ENCODE measurements around the gene METTL13. TPM values are rescaled to one million over a fixed set of nuclear protein-coding genes. Genes with fewer than 3 reads are reported as not detected.

Gene METTL13
- total and polyA plus RNA-seq, 9 of the 15 experiments (the other 6 are each of a cell fraction or from before 2014, with no cell fraction given), result 18.9 to 78.9 (median 54.9) TPM

GRCh38 chr1:171762143-171762563, 19.3 kb upstream of the METTL13 start (continued):
- no peak for TF ChIP-seq KDM2B (CRISPR knock-in tag; IDR thresholded peaks at IDR 0.05)
- TF ChIP-seq TEAD4 (IDR thresholded peaks at IDR 0.05; ENCODE audit: low read length), result 0 out of 2 replicates have a peak, but pooled peaks have one; percentile 34
- TF ChIP-seq TEAD4 (CRISPR knock-in tag; IDR thresholded peaks at IDR 0.05; ENCODE audit: borderline replicate concordance), result no peak
- TF ChIP-seq, protein P1, sequence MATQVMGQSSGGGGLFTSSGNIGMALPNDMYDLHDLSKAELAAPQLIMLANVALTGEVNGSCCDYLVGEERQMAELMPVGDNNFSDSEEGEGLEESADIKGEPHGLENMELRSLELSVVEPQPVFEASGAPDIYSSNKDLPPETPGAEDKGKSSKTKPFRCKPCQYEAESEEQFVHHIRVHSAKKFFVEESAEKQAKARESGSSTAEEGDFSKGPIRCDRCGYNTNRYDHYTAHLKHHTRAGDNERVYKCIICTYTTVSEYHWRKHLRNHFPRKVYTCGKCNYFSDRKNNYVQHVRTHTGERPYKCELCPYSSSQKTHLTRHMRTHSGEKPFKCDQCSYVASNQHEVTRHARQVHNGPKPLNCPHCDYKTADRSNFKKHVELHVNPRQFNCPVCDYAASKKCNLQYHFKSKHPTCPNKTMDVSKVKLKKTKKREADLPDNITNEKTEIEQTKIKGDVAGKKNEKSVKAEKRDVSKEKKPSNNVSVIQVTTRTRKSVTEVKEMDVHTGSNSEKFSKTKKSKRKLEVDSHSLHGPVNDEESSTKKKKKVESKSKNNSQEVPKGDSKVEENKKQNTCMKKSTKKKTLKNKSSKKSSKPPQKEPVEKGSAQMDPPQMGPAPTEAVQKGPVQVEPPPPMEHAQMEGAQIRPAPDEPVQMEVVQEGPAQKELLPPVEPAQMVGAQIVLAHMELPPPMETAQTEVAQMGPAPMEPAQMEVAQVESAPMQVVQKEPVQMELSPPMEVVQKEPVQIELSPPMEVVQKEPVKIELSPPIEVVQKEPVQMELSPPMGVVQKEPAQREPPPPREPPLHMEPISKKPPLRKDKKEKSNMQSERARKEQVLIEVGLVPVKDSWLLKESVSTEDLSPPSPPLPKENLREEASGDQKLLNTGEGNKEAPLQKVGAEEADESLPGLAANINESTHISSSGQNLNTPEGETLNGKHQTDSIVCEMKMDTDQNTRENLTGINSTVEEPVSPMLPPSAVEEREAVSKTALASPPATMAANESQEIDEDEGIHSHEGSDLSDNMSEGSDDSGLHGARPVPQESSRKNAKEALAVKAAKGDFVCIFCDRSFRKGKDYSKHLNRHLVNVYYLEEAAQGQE (IDR thresholded peaks at IDR 0.05; ENCODE audit: borderline replicate concordance), result no peak
- TF ChIP-seq, protein P1 (CRISPR knock-in tag; IDR thresholded peaks at IDR 0.05; ENCODE audit: low read depth), result no peak
- no peak for TF ChIP-seq TARDBP (IDR thresholded peaks at IDR 0.05)
- TF ChIP-seq CREB5 (CRISPR knock-in tag; IDR thresholded peaks at IDR 0.05), result no peak
- TF ChIP-seq, protein P2, sequence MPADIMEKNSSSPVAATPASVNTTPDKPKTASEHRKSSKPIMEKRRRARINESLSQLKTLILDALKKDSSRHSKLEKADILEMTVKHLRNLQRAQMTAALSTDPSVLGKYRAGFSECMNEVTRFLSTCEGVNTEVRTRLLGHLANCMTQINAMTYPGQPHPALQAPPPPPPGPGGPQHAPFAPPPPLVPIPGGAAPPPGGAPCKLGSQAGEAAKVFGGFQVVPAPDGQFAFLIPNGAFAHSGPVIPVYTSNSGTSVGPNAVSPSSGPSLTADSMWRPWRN (IDR thresholded peaks at IDR 0.05; ENCODE audit: low read depth), result no peak
- TF ChIP-seq ZNF76 (CRISPR knock-in tag; IDR thresholded peaks at IDR 0.05; ENCODE audit: borderline replicate concordance), result no peak
- TF ChIP-seq EP300 (IDR thresholded peaks at IDR 0.05; ENCODE audit: low read length), result peak; percentile 89
- TF ChIP-seq KAT8 (IDR thresholded peaks at IDR 0.05; ENCODE audit: low read depth), result no peak
- 0 out of 2 replicates have a peak, but pooled peaks have one; percentile 54 for TF ChIP-seq LEF1 (IDR thresholded peaks at IDR 0.05)
- TF ChIP-seq ZNF12 (CRISPR knock-in tag; IDR thresholded peaks at IDR 0.05), result no peak
- TF ChIP-seq HDAC1 (IDR thresholded peaks at IDR 0.05), result peak in 1 of 2 experiments; percentile 33; a peak in 1 of 4 replicates
- TF ChIP-seq TCFL5 (CRISPR knock-in tag; conservative IDR thresholded peaks at IDR 0.05), result no peak
- peak; percentile 78 for TF ChIP-seq CBFA2T3 (IDR thresholded peaks at IDR 0.05)
- no peak for TF ChIP-seq NRF1 (conservative IDR thresholded peaks at IDR 0.05 in 1 of 2, IDR thresholded peaks at IDR 0.05 in 1 of 2)
- TF ChIP-seq RHOXF2B (CRISPR knock-in tag; conservative IDR thresholded peaks at IDR 0.05), result no peak
- TF ChIP-seq, protein P3, sequence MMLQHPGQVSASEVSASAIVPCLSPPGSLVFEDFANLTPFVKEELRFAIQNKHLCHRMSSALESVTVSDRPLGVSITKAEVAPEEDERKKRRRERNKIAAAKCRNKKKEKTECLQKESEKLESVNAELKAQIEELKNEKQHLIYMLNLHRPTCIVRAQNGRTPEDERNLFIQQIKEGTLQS (IDR thresholded peaks at IDR 0.05), result peak; percentile 36
- TF ChIP-seq, protein P3 (CRISPR knock-in tag; conservative IDR thresholded peaks at IDR 0.05), result no peak
- TF ChIP-seq FOS (IDR thresholded peaks at IDR 0.05; ENCODE audit: extremely low read depth, insufficient read length), result no peak
